Measurements from ENCODE around the gene RS1.

Gene RS1

DNA sequence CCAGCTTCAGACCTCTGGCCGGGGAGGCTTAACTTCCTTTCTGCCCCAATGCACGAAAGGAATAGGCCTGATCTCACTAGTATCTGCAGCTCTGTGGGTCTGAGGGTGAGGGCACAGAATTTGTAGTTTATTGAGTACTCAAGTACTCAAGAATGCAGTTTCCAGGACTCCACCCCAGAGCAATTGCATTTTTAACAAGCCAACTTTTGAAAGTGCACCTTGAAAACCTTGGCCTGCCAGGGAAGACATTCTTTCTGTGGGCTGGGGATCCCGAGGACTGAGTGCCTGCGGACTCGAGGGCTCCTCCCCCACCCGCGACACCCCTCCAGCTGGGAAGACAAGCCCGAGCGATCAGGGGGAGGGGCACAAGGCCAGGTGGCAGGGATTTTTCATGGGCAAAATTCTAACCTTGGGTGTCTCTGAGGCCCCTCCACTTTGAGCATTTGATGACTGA lies 22.4 kb downstream of the RS1 start:
- Histone ChIP-seq H3K36me3 (ENCODE audit: insufficient read depth, low read length) (no peaks in the 10 kb centered on the region), H3K4me1 (ENCODE audit: insufficient read depth, low read length) (peaks cover 5% of the 10 kb centered on the region; the same call in 1 of the 2 replicates), H3K9me3 (ENCODE audit: control insufficient read depth, insufficient read depth, low read length) (no peaks in the 10 kb centered on the region), H3K9ac (ENCODE audit: low read depth, low read length) (no peak overlapping the region; the same call in 1 of the 2 replicates)

DNA sequence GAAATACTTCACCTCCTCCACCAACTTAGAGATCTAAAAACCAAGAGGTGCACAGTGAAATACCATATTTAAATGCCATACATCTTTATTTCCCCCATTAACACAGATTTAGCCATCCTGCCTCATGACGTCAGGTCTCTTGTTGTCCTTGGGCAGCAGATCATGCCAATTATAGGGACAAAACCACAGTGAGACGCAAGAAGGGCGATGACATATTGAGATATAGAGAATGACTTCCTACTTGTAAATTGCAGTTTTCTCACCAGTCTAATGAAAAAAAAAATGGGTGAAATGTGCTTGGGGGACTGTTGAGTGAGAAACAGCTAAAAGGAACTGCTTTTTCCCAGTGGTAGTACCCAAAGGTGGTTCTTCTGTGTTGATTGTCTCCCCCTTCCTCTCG lies 24.3 kb downstream of the RS1 start:
- H3K9ac ChIP-seq (ENCODE audit: low read depth, low read length), result no peak overlapping the region
- no peaks in the 10 kb centered on the region for H3K9me3 ChIP-seq (ENCODE audit: control insufficient read depth, insufficient read depth, low read length)
- H3K4me1 ChIP-seq (ENCODE audit: insufficient read depth, low read length), result peaks cover 5% of the 10 kb centered on the region; the same call in 1 of the 2 replicates
- no peaks in the 10 kb centered on the region for H3K36me3 ChIP-seq (ENCODE audit: insufficient read depth, low read length)

GRCh38 chrX:18643853-18644252 lies 28.1 kb downstream of the RS1 start:
- Histone ChIP-seq H3K36me3 (ENCODE audit: insufficient read depth, low read length) (no peaks in the 10 kb centered on the region), H3K4me1 (ENCODE audit: insufficient read depth, low read length) (peaks cover 6% of the 10 kb centered on the region; the same call in 1 of the 2 replicates)

DNA sequence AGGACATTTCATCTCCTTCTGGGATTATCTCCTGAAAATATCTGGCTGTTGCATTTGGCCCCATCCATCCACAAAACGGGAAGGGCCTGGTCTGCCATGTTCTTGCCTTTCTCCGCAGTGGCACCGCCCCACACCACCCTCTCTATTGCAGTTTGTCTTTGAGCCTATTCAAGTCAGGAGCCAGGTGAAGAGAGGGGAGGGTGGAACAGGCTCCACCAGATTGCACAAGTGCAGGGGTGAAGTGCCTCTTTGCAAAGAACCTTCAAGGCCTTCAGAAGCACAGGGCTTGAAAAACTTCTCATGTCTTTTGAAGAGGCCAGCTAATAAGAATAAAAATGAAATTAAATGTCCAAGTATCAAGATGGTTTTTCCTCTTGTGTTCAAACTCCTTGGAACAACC lies 28.7 kb downstream of the RS1 start:
- H3K4me1 ChIP-seq (ENCODE audit: insufficient read depth, low read length), result peaks cover 6% of the 10 kb centered on the region; the same call in 1 of the 2 replicates
- H3K36me3 ChIP-seq (ENCODE audit: insufficient read depth, low read length), result no peaks in the 10 kb centered on the region
- no peak overlapping the region for H3K9ac ChIP-seq (ENCODE audit: low read depth, low read length)
- H3K9me3 ChIP-seq (ENCODE audit: control insufficient read depth, insufficient read depth, low read length), result no peaks in the 10 kb centered on the region

More at GRCh38 chrX:18643853-18644252, 28.1 kb downstream of the RS1 start:
- Histone ChIP-seq H3K9me3 (ENCODE audit: control insufficient read depth, insufficient read depth, low read length) (no peaks in the 10 kb centered on the region), H3K9ac (ENCODE audit: low read depth, low read length) (no peak overlapping the region)

- H3K9ac ChIP-seq (ENCODE audit: low read depth, low read length), result no peak overlapping the region
- H3K4me1 ChIP-seq (ENCODE audit: insufficient read depth, low read length), result peaks cover 6% of the 10 kb centered on the region; the same call in 1 of the 2 replicates
- H3K36me3 ChIP-seq (ENCODE audit: insufficient read depth, low read length), result no peaks in the 10 kb centered on the region
- H3K9me3 ChIP-seq (ENCODE audit: control insufficient read depth, insufficient read depth, low read length), result peaks cover 1% of the 10 kb centered on the region; the same call in 1 of the 2 replicates
These were observed 31.2 kb downstream of the RS1 start for GRCh38 chrX:18640686-18641085.

GRCh38 chrX:18639280-18639679 lies 32.6 kb downstream of the RS1 start:
- Histone ChIP-seq H3K9me3 (ENCODE audit: control insufficient read depth, insufficient read depth, low read length) (peaks cover 10% of the 10 kb centered on the region; the same call in 1 of the 2 replicates), H3K9ac (ENCODE audit: low read depth, low read length) (no peak overlapping the region), H3K4me1 (ENCODE audit: insufficient read depth, low read length) (peaks cover 6% of the 10 kb centered on the region; the same call in 1 of the 2 replicates), H3K36me3 (ENCODE audit: insufficient read depth, low read length) (no peaks in the 10 kb centered on the region)

DNA sequence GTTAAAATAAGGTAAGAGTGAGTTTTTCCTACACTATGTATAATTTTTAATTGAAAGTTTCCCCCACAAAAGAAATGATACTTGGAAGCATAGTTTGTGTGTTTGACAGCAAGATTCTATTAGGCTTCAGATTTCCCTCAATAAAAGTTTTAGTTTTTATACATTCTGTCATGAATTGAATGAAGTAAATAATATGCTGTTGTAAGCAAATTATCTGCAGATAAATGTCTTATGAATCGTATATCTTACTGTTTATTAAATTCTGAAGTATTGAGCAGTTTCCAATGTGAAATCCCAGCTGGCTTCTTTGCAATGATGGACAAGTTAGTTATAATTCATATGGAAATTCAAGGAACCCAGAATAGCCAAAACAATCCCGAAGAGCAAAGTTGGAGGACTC lies 33.5 kb downstream of the RS1 start:
- peaks cover 6% of the 10 kb centered on the region; the same call in 1 of the 2 replicates for H3K4me1 ChIP-seq (ENCODE audit: insufficient read depth, low read length)
- H3K9me3 ChIP-seq (ENCODE audit: control insufficient read depth, insufficient read depth, low read length), result peaks cover 10% of the 10 kb centered on the region; the same call in 1 of the 2 replicates
- no peaks in the 10 kb centered on the region for H3K36me3 ChIP-seq (ENCODE audit: insufficient read depth, low read length)
- no peak overlapping the region for H3K9ac ChIP-seq (ENCODE audit: low read depth, low read length)

GRCh38 chrX:18630934-18631333 lies 41.0 kb downstream of the RS1 start:
- peaks cover 10% of the 10 kb centered on the region; the same call in 1 of the 2 replicates for H3K9me3 ChIP-seq (ENCODE audit: control insufficient read depth, insufficient read depth, low read length)
- no peak overlapping the region for H3K9ac ChIP-seq (ENCODE audit: low read depth, low read length)
- no peaks in the 10 kb centered on the region for H3K4me1 ChIP-seq (ENCODE audit: insufficient read depth, low read length)
- peaks cover 7% of the 10 kb centered on the region; the same call in 1 of the 2 replicates for H3K36me3 ChIP-seq (ENCODE audit: insufficient read depth, low read length)

- Histone ChIP-seq H3K4me1 (ENCODE audit: insufficient read depth, low read length) (no peaks in the 10 kb centered on the region), H3K9me3 (ENCODE audit: control insufficient read depth, insufficient read depth, low read length) (no peaks in the 10 kb centered on the region), H3K36me3 (ENCODE audit: insufficient read depth, low read length) (peaks cover 7% of the 10 kb centered on the region; the same call in 1 of the 2 replicates), H3K9ac (ENCODE audit: low read depth, low read length) (no peak overlapping the region)
These were observed 47.3 kb downstream of the RS1 start for GRCh38 chrX:18624599-18624998.

GRCh38 chrX:18620349-18620748 lies 51.6 kb downstream of the RS1 start:
- Histone ChIP-seq H3K9ac (ENCODE audit: low read depth, low read length) (no peak overlapping the region), H3K36me3 (ENCODE audit: insufficient read depth, low read length) (no peaks in the 10 kb centered on the region; the same call in 1 of the 2 replicates), H3K4me1 (ENCODE audit: insufficient read depth, low read length) (peaks cover 17% of the 10 kb centered on the region), H3K9me3 (ENCODE audit: control insufficient read depth, insufficient read depth, low read length) (no peaks in the 10 kb centered on the region)

GRCh38 chrX:18619288-18619687 lies 52.6 kb downstream of the RS1 start:
- Histone ChIP-seq H3K9ac (ENCODE audit: low read depth, low read length) (no peak overlapping the region), H3K4me1 (ENCODE audit: insufficient read depth, low read length) (peaks cover 17% of the 10 kb centered on the region), H3K36me3 (ENCODE audit: insufficient read depth, low read length) (no peaks in the 10 kb centered on the region; the same call in 1 of the 2 replicates), H3K9me3 (ENCODE audit: control insufficient read depth, insufficient read depth, low read length) (no peaks in the 10 kb centered on the region)

DNA sequence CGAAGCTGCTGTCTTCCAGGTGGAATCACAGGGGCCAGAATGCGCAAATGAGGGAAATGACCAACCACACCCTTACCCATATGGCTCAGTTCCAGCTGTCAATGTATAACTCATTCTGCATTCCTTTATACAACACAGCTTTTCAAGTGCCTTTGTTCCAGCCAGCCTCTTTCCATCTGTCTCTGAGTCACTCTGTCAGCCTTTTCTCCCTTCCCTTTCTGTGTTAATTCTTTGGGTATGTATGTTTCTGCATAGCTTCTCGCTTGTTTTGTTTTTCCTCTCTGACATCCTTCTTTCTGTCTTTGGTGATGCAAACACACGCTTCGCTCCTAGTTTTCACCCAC lies 54.5 kb downstream of the RS1 start:
- Histone ChIP-seq H3K4me1 (ENCODE audit: insufficient read depth, low read length) (peaks cover 17% of the 10 kb centered on the region), H3K9ac (ENCODE audit: low read depth, low read length) (no peak overlapping the region), H3K36me3 (ENCODE audit: insufficient read depth, low read length) (no peaks in the 10 kb centered on the region; the same call in 1 of the 2 replicates), H3K9me3 (ENCODE audit: control insufficient read depth, insufficient read depth, low read length) (no peaks in the 10 kb centered on the region)

- no peaks in the 10 kb centered on the region; the same call in 1 of the 2 replicates for H3K36me3 ChIP-seq (ENCODE audit: insufficient read depth, low read length)
- no peak overlapping the region for H3K9ac ChIP-seq (ENCODE audit: low read depth, low read length)
- H3K4me1 ChIP-seq (ENCODE audit: insufficient read depth, low read length), result peaks cover 17% of the 10 kb centered on the region
- H3K9me3 ChIP-seq (ENCODE audit: control insufficient read depth, insufficient read depth, low read length), result no peaks in the 10 kb centered on the region
These were observed 55.1 kb downstream of the RS1 start for GRCh38 chrX:18616688-18617406.

DNA sequence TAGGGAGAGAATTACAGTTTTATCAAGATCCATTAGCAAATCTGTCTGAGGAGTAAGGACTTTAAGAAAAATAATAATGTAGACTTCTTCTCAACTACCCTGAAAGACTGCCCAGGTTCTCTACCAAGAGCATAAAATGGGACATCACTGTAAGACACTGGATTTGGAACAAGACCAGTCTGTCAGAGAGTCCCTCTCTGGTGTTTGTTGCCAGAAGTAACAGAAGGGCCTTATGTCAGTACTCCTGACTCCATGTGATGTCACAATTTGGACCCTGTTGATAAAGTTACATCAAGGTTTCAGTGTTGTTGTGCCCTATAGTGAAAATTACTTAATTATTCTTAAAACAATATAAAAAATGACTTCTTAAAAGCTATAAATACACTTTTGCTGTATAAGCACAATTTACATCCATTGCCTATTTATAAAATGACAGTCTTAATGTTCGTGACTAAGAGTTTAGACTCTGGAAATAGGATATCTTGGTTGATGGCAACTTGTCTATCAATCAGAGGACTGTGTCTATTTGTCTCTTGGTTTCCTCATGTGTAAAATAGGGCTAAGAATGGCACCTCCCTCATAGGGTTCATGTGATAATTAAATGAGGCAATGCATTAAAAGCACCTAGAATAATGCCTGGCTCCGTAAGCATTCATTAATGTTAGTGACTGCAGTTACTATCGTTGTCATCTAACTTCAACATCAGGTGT lies 57.8 kb downstream of the RS1 start:
- Histone ChIP-seq H3K4me1 (ENCODE audit: insufficient read depth, low read length) (peaks cover 17% of the 10 kb centered on the region), H3K36me3 (ENCODE audit: insufficient read depth, low read length) (no peaks in the 10 kb centered on the region; the same call in 1 of the 2 replicates), H3K9me3 (ENCODE audit: control insufficient read depth, insufficient read depth, low read length) (no peaks in the 10 kb centered on the region), H3K9ac (ENCODE audit: low read depth, low read length) (no peak overlapping the region)

Measured in ES-I3 (cell line).